HL-60 (cell line): ENCODE measurements around the gene CCDC183.

Source experiments
- DNase-seq, 2 experiments: peaks; one replicate each; pipeline ENCODE4 v3.0.0-alpha.2; 2010 to 2020; ENCODE audit warnings: low read depth in 1 of 2, low spot score in 1 of 2
- H3K27ac ChIP-seq: fragments of 250-450 bp; sonication (Bioruptor Pico); replicated peaks from 2 replicates; pipeline ENCODE4 v1.5.1; 2020; ENCODE audit warnings: mild to moderate bottlenecking, moderate library complexity
- H3K27me3 ChIP-seq: fragments of 250-450 bp; sonication (Bioruptor Pico); 2 replicates; pipeline ENCODE4 v1.5.1; 2021; ENCODE audit warnings: mild to moderate bottlenecking, moderate library complexity; ENCODE audit not compliant: insufficient read depth, poor library complexity, severe bottlenecking
- H3K4me3 ChIP-seq: replicated peaks from 2 replicates; pipeline ENCODE4 v1.5.1; 2011; ENCODE audit warnings: mild to moderate bottlenecking, control low read depth, low read length; ENCODE audit not compliant: insufficient read depth
- CTCF ChIP-seq: IDR thresholded peaks from one replicate; pipeline ENCODE4 v1.5.1; 2011; ENCODE audit warnings: low read length, control low read depth, inconsistent platforms; ENCODE audit not compliant: insufficient read depth
- GABPA ChIP-seq: IDR thresholded peaks from 2 replicates; pipeline ENCODE4 v1.6.1; 2012; ENCODE audit warnings: low read depth
- POLR2AphosphoS5 ChIP-seq: IDR thresholded peaks from 2 replicates; pipeline ENCODE4 v1.6.1; 2012; ENCODE audit warnings: low read depth
- REST ChIP-seq: IDR thresholded peaks from 2 replicates; pipeline ENCODE4 v1.6.1; 2012; ENCODE audit warnings: low read depth; ENCODE audit not compliant: insufficient replicate concordance
- SPI1 ChIP-seq: IDR thresholded peaks from 2 replicates; pipeline ENCODE4 v1.6.1; 2012; ENCODE audit warnings: low read depth, mild to moderate bottlenecking, borderline replicate concordance

Gene CCDC183

GRCh38 chr9:136769710-136770191, 26.4 kb upstream of the CCDC183 start:
- H3K27me3 ChIP-seq: no peaks in the 10 kb centered on the region
- no peak overlapping the region for H3K4me3 ChIP-seq
- DNase-seq: peak in 1 of 2 experiments; percentile 42
- TF ChIP-seq GABPA (no peak), CTCF (peak; percentile 30)
- no peak overlapping the region for H3K27ac ChIP-seq

DNA sequence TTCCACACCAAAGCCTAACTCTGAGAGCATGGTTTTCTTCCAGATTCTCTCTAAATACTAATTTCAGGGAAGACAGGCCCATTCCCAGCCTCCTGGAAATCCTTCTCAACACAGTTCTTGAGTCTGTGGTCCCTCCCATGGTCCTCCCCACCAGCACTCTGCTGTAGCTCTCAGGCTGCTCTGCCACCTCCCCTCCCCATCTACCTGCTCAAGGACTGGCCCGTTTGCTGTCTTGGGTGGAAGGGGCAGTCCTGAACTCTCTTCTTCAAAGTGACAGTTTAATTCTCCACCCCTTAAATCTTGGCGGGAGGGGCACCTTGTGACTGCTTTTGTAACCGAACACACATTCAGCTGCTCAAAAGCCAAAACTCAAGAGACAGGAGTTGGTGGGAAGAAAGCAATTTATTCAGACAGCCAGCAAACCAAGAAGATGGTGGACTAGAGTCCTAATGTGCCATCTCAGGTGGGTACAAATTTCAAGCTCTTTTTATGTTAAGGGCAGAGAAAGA, 24.2 kb upstream of the CCDC183 start:
- Histone ChIP-seq H3K27ac (no peak overlapping the region), H3K27me3 (no peaks in the 10 kb centered on the region), H3K4me3 (no peak overlapping the region)
- no peak for DNase-seq
- TF ChIP-seq CTCF (no peak), GABPA (no peak), SPI1 (no peak), POLR2AphosphoS5 (no peak), REST (no peak)

GRCh38 chr9:136773386-136774044, 22.6 kb upstream of the CCDC183 start:
- TF ChIP-seq CTCF (no peak), SPI1 (no peak), POLR2AphosphoS5 (no peak), GABPA (no peak), REST (no peak)
- Histone ChIP-seq H3K27me3 (no peaks in the 10 kb centered on the region), H3K27ac (no peak overlapping the region), H3K4me3 (no peak overlapping the region)
- DNase-seq: peak in 1 of 2 experiments; percentile 65
